ENCODE results near the gene DNAI1. TPM values are rescaled to one million over a fixed set of nuclear protein-coding genes. Genes with fewer than 3 reads are reported as not detected.
A peak's percentile ranks its signal among the peaks of the same experiment; 100 is the strongest.

Gene DNAI1
- polyA plus RNA-seq, 1 of the 3 experiments (the other 2 are of a cell fraction) = 0.46 TPM

- TF ChIP-seq POLR2AphosphoS5 (IDR thresholded peaks at IDR 0.05; ENCODE audit: low read depth, low read length) = no peak
- TF ChIP-seq RAD21 (IDR thresholded peaks at IDR 0.05; ENCODE audit: low read length) = peak; percentile 18; the same call in 1 of the 2 replicates
- TF ChIP-seq CTCF (IDR thresholded peaks at IDR 0.05) = peak; percentile 9; the same call in 1 of the 2 replicates
- CTCF ChIA-PET = interaction anchor here (0.6 to 13.3 kb wide), 9 partner anchors 9 to 112 kb away, joined by 3 to 103 read pairs (median 4); no protein-coding TSS in a partner anchor
- Histone ChIP-seq H4K20me1 (ENCODE audit: insufficient read depth) (no peaks in the 10 kb centered on the region), H3K27ac (ENCODE audit: low read depth in 2 of 2, low read length in 1 of 2) (no peak overlapping the region), H3K9ac (no peak overlapping the region), H2AFZ (ENCODE audit: low read depth) (no peak overlapping the region), H3F3A (replicated peaks; ENCODE audit: insufficient read depth) (no peaks in the 10 kb centered on the region), H3K4me2 (no peak overlapping the region), H3K4me1 (ENCODE audit: control insufficient read depth in 1 of 2, insufficient read depth in 2 of 2, low read depth in 1 of 2, low read length in 1 of 2) (peaks cover 0 to 6% of the 10 kb centered on the region in 2 experiments; a peak in 1 of 4 replicates), H3K27me3 (ENCODE audit: insufficient read depth) (no peaks in the 10 kb centered on the region; the same call in 1 of the 2 replicates), H3K4me3 (ENCODE audit: low read depth in 2 of 2, low read length in 1 of 2) (no peak overlapping the region), H3K36me3 (replicated peaks in 1 of 2; ENCODE audit: control insufficient read depth in 1 of 2, insufficient read depth in 2 of 2, low read length in 1 of 2) (no peaks in the 10 kb centered on the region), H3K9me3 (no peaks in the 10 kb centered on the region), H3K79me2 (ENCODE audit: insufficient read depth) (no peaks in the 10 kb centered on the region), H3K9me2 (no peaks in the 10 kb centered on the region)
- DNase-seq = peak; percentile 37
- POLR2A ChIA-PET = no interaction called here
- WGBS (ENCODE audit: low lambda C conversion rate) = 51% methylated on average over 2 of the region's 2 CpGs
These were observed 33.4 kb downstream of the DNAI1 start for GRCh38 chr9:34492051-34492450.

GRCh38 chr9:34493972-34494535 is 35.4 kb downstream of the DNAI1 start:
- Histone ChIP-seq H3K9me3 (no peaks in the 10 kb centered on the region), H3K4me2 (no peak overlapping the region), H3K27ac (ENCODE audit: low read depth in 2 of 2, low read length in 1 of 2) (no peak overlapping the region), H3K79me2 (ENCODE audit: insufficient read depth) (no peaks in the 10 kb centered on the region), H3K9ac (no peak overlapping the region), H4K20me1 (ENCODE audit: insufficient read depth) (no peaks in the 10 kb centered on the region), H3K9me2 (no peaks in the 10 kb centered on the region), H3K27me3 (ENCODE audit: insufficient read depth) (no peaks in the 10 kb centered on the region; the same call in 1 of the 2 replicates), H3K36me3 (replicated peaks in 1 of 2; ENCODE audit: control insufficient read depth in 1 of 2, insufficient read depth in 2 of 2, low read length in 1 of 2) (no peaks in the 10 kb centered on the region), H3K4me3 (ENCODE audit: low read depth in 2 of 2, low read length in 1 of 2) (no peak overlapping the region), H3F3A (replicated peaks; ENCODE audit: insufficient read depth) (no peaks in the 10 kb centered on the region), H3K4me1 (ENCODE audit: control insufficient read depth in 1 of 2, insufficient read depth in 2 of 2, low read depth in 1 of 2, low read length in 1 of 2) (peaks cover 0 to 6% of the 10 kb centered on the region in 2 experiments; a peak in 1 of 4 replicates), H2AFZ (ENCODE audit: low read depth) (no peak overlapping the region)
- ChIA-PET POLR2A (no interaction called here), CTCF (interaction anchor here (0.8 to 13.3 kb wide), 10 partner anchors 7 to 162 kb away, joined by 3 to 103 read pairs (median 6); no protein-coding TSS in a partner anchor)
- 67% methylated on average over 8 of the region's 8 CpGs for WGBS (ENCODE audit: low lambda C conversion rate)
- TF ChIP-seq REST (IDR thresholded peaks at IDR 0.05; ENCODE audit: low read depth, low read length) (peak; percentile 98), ZBTB33 (IDR thresholded peaks at IDR 0.05; ENCODE audit: borderline replicate concordance, low read depth) (no peak)
- DNase-seq = no peak
